GM12874 (cell line): Measurements from ENCODE around the gene CDH13.

Experiments
- TF ChIP-seq, protein P1 (sequence below): IDR thresholded peaks from 2 replicates; pipeline ENCODE4 v1.5.1; 2011; ENCODE audit warnings: low read depth, mild to moderate bottlenecking, control low read depth, low read length, moderate library complexity; ENCODE audit not compliant: insufficient read depth

Gene CDH13

DNA sequence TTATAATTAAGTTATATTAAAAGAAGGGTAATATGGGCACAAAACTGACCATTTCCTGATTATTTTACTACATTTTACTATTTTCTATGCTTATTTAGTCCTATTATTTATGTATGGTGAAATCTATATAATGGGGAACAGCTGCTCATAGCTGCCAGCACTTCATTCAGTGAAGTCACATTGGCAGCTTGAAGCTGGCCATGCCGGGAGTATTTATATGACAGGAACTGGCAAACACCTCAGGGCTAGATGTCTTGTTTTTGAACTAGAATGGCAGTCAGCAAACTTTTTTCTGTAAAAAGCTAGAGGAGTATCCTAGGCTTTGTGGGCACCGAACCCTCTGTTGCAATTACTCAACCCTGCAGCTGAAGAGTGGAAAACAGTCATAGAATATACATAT is 104.1 kb downstream of the CDH13 start:
- TF ChIP-seq, protein P1, sequence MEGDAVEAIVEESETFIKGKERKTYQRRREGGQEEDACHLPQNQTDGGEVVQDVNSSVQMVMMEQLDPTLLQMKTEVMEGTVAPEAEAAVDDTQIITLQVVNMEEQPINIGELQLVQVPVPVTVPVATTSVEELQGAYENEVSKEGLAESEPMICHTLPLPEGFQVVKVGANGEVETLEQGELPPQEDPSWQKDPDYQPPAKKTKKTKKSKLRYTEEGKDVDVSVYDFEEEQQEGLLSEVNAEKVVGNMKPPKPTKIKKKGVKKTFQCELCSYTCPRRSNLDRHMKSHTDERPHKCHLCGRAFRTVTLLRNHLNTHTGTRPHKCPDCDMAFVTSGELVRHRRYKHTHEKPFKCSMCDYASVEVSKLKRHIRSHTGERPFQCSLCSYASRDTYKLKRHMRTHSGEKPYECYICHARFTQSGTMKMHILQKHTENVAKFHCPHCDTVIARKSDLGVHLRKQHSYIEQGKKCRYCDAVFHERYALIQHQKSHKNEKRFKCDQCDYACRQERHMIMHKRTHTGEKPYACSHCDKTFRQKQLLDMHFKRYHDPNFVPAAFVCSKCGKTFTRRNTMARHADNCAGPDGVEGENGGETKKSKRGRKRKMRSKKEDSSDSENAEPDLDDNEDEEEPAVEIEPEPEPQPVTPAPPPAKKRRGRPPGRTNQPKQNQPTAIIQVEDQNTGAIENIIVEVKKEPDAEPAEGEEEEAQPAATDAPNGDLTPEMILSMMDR: no peak

GRCh38 chr16:82732461-82732860 is 105.7 kb downstream of the CDH13 start:
- TF ChIP-seq, protein P1: no peak

DNA sequence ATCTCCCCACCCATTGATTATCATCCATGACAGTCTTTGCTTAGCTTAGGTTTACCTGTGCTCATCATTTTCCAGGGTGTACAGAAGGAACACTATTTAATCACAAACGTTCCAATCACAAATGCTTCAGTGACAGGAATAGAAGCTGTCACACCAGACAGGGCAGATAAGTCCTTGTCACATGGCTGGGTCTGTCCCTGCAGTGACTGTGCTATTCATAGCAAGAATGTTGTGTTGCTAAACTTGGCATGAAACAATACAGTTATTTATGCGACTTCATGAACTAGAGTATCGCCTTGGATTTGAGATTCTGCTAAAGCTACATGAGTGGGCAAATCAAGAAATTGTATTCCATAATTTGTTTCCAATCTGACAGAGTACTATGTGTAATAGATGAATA is 108.4 kb downstream of the CDH13 start:
- TF ChIP-seq, protein P1: no peak

DNA sequence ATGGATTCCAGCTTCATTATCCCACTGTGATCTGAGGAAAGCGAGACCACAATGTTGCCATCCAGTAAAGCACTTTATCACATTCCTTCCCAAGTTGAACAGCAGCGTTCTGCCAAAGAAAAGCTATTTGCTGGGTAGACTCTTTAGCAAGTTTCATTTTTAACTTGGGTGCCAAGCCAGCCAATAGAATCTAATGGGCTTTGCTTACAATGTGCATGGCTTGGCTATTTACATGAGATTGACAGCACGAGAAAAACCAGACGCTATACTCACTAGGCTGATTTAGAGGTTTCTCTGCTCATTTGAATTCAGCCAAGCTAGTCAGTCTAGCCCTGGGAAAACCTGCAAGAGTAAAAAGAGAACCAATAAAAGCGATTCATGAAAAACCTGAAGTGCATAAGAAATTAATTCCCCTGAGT is 108.9 kb downstream of the CDH13 start:
- TF ChIP-seq, protein P1: no peak

DNA sequence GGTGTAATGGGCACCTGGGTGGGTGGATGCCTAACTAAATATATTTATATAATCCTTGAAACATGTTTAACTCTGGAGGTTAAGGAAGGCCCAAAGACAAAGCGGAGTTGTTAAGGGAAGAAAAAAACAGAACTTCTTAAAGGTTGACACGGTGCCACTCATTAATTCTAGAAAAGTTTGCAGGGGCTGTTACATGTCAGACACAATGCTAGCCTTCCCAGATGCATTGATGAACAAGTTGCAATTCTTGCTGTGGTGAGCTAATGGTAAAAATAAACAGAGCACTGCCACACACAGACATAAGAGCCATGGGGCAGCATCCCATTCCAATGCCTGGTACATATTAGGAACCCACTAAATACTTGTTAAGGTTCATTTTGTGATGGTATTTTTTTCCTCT is 109.5 kb downstream of the CDH13 start:
- TF ChIP-seq, protein P1: no peak

DNA sequence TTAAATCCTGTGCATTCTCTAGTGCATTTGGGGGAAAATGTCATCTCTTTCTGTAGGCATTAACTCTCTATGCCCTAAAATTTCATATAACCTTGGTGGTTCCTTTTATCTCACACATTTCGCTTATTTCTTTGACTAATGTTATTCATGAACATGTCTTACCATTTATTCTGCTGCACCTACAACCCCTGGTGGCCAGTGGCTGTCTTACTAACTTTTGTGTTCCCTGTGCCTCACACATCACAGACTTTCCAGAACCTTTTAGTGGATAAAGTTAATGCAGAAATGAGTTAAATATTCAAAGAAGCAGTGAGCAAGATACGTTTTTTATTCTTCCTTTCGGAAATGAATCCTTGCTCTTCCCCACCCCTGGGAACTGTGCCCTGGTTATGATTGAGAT is 111.9 kb downstream of the CDH13 start:
- TF ChIP-seq, protein P1: no peak

DNA sequence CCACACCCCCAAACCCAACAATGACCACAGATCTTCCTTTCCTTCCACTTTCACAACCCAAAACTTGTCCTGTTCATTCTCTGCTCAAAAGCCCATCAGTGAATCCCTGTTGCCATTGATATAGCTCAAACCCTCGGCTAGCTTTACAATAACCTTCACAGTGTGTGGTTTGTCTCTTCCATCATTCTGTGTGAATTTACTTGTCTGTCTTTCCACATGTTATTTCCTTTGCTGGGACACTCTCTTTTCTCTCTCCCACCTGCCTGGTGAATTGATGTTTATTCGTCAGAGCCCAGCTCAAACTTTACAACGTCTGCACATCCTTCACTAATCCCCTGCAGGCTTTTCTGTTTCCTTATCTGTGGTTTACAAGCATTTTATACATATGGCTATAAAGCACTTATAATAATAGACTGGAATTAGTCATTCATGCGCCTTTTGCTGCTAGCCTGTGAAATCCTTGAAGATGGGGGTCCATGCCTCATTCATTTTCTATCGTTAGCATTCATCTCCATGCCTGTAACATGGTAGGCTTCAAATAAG is 114.4 kb downstream of the CDH13 start:
- TF ChIP-seq, protein P1: no peak
